GM19397 (cell line): ENCODE data around the gene STK36.

ENCODE experiments used
- ATAC-seq: cut with Tn5 transposase; IDR thresholded peaks from one replicate; pipeline ENCODE4 v1.9.1; 2021; ENCODE audit warnings: mild to moderate bottlenecking, moderate library complexity; ENCODE audit not compliant: unreplicated experiment

STK36 gene, protein sequence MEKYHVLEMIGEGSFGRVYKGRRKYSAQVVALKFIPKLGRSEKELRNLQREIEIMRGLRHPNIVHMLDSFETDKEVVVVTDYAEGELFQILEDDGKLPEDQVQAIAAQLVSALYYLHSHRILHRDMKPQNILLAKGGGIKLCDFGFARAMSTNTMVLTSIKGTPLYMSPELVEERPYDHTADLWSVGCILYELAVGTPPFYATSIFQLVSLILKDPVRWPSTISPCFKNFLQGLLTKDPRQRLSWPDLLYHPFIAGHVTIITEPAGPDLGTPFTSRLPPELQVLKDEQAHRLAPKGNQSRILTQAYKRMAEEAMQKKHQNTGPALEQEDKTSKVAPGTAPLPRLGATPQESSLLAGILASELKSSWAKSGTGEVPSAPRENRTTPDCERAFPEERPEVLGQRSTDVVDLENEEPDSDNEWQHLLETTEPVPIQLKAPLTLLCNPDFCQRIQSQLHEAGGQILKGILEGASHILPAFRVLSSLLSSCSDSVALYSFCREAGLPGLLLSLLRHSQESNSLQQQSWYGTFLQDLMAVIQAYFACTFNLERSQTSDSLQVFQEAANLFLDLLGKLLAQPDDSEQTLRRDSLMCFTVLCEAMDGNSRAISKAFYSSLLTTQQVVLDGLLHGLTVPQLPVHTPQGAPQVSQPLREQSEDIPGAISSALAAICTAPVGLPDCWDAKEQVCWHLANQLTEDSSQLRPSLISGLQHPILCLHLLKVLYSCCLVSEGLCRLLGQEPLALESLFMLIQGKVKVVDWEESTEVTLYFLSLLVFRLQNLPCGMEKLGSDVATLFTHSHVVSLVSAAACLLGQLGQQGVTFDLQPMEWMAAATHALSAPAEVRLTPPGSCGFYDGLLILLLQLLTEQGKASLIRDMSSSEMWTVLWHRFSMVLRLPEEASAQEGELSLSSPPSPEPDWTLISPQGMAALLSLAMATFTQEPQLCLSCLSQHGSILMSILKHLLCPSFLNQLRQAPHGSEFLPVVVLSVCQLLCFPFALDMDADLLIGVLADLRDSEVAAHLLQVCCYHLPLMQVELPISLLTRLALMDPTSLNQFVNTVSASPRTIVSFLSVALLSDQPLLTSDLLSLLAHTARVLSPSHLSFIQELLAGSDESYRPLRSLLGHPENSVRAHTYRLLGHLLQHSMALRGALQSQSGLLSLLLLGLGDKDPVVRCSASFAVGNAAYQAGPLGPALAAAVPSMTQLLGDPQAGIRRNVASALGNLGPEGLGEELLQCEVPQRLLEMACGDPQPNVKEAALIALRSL (N-terminal part only)

DNA sequence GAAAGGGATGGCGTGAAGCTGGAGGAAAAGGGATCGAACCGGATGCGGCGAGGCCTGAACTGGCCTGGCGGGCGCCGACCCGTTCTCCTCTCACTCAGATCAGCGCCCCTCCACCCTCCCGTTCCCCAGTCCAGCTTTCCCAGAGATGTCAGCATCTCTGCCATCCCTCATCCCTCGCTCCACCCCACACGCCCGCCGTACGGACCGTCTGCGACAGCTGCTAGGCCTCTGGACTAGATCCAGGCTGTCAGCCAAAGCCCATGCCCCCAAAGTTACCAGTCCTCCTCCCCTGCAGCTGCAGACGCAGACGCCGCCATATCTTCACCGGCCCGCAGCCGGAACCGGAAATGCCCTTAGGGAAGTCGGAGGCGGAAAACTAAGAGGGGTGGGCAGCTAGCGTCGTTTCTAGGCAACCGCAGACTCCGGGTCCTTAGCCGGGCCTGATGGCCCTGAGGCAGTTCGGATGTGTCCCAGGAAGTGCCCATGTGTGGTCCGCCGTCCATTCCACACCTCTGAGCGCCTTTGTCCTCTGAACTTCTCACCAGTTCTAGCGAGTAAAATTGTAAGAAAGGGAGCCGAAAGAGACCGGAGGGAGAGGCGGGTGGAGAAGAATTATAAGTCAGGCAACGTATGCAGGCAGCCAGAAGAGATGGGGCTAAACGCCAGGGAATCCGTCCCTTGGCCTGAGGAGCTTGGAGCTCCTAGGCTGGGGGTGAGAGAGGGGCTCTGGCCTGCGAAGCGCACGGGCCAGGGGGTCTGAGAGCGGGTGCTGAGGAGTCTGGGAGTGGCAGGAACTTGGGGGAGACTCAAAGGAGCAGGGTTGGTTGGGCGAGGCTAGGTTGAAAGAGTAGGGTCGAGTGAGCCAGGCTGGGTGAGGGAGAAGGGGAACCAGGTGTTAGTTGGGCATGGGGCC, at the start of gene STK36, which contains the start of gene RNF25:
Gene STK36 (plus strand): TSS at position 433 of the 913 bp plus-strand sequence. CDS start 744 bp downstream, outside the sequence.
Gene RNF25 (minus strand): TSS at position 349 of the 913 bp plus-strand sequence. CDS start 32 bp downstream, at position 317.
- peak; percentile 98 for ATAC-seq

DNA sequence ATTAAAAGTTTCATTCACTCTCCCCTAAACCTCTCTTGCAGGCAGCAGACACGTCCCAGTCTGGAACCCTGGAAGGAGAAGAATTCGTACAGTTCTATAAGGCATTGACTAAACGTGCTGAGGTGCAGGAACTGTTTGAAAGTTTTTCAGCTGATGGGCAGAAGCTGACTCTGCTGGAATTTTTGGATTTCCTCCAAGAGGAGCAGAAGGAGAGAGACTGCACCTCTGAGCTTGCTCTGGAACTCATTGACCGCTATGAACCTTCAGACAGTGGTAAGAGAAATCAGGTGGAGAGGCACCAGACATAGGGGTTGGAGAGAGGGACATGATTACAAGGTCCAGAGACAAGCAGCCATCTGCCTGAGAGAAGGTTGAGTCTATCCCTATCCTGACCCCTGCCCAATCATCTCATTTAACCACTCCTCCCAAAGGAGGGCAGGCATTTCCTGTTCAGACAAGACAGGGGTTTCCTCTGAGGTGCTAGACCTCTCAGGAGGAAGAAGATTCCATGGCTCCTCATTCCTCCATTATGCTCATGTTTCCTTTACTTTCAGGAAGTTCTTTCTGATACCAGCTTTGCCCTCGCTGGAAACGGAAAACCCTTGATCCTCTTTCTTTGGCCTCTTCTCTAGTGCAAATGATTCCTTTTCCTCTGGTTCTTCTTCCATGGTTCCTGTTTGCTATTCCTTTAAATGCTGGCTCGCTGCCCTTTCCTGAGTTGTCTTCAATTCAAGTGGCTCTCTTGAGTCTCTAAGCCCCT, 49.1 kb upstream of the STK36 start:
- no peak for ATAC-seq

DNA sequence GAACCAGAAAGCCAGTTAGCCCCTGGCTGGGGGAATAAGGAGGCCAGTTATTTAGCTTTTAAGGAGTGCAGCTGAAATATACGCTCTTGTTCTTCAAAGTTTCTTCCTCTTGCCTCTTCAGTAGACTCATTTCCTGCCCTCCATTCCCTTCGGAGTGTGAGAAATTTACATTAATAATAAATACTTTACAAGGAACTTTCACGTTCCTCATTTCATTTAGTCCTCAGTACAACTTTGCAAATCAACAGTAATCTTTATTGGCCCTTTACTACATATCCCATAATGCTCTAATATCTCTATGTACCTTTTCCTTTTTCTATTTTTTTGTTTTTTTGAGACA, 48.5 kb upstream of the STK36 start:
- no peak for ATAC-seq

DNA sequence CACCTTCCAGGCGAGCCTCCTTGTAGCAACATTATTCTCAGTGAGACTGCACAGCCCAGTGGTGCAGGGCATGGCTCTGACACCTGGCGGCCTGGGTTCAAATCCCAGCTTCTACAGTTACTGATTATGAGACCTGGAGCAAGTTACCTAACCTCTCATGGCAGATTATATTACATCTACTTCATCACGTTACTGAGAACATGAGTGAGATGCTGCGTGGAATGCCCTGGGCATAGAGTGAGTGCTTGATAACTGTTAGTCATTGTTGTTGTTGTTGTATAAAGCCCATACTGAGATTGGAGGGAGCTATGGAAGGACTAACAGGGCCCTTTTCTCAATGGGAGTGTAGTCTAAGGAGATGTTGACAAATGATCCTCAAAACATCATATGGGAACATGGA, 45.5 kb upstream of the STK36 start:
- no peak for ATAC-seq

DNA sequence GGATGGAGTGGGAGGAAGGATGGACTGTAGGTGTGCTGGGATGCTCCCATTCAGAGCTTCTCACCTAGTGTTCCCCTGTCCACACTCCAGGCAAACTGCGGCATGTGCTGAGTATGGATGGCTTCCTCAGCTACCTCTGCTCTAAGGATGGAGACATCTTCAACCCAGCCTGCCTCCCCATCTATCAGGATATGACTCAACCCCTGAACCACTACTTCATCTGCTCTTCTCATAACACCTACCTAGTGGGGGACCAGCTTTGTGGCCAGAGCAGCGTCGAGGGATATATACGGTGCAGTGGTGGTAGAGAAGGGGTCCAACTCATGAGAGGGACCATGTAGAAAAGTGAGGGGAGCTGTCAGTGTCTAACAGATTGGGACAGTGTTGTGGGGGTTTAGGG, 43.9 kb upstream of the STK36 start:
- no peak for ATAC-seq

DNA sequence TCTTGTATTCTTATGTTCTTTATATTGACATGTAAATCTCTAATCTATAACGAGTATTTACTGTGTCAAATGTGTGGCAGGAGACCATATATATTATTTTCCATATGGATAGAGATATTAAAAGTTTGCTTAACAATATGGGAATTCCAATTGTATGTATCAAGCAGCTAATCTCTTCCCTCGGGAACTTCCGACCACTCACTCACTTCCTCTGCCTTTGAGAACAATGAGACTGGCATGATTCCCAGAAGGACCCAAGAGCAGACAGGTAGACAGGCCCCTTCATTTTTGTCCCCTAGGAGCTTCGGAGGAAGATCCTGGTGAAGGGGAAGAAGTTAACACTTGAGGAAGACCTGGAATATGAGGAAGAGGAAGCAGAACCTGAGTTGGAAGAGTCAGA, 40.0 kb upstream of the STK36 start:
- no peak for ATAC-seq

DNA sequence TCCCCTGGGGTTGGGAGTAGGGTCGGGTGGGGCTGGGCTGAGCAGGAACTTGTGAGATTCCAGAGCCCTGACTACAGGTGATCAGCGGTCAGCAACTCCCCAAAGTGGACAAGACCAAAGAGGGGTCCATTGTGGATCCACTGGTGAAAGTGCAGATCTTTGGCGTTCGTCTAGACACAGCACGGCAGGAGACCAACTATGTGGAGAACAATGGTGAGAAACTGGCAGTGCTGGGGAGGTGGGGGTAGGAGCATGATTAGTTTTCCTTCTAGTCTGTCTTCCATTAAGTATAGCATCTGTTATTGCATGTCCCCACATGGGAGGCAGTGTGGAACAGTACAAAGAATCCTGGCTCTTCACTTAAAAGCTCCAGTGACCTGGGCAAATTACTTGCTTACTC, 36.2 kb upstream of the STK36 start:
- ATAC-seq: no peak

DNA sequence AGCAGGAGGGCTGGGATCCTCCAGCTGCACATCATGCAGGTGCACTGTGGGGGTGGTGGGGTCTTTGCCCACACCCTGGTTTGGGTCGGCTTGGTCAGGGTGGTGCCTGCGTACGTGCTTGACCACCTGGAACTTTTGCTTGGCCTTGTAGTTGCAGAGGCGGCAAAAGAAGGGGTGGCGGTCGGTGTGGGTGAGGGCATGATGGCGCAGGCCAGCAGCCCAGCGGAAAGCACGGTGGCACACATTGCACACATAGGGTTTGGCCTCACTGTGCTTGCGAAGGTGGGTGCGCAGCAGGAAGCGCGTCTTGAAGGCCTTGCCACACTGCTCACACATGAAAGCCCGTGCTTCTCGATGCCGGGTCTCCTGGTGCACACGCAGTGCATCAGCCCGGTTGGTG, 33.5 kb upstream of the STK36 start:
- ATAC-seq: no peak

DNA sequence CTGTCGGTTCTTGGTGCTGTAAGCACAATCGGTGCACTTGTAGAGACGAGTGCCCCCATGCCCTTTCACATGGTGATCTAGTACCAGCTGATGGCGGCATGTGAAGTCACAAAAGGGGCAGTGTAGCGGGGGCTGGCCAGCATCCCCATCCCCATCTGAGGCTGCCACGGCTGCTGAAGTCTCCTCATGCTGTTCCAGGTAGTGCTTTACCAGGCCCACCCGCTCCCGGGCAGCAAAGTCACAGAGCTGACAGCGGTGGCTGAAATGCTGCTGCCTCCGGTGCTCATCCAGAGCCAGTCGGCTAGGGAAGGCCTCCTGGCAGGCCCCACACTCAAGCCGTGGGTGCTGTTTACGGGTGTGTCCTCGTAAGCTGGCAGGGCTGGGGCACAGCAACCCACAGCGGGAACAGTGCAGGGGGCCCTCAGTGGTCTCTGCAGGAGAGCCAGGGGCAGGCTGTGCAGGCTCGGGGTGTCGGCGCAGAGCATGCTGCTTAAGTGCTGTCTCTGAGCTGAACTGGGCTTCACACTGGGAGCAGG, 29.7 kb upstream of the STK36 start:
- ATAC-seq: no peak

DNA sequence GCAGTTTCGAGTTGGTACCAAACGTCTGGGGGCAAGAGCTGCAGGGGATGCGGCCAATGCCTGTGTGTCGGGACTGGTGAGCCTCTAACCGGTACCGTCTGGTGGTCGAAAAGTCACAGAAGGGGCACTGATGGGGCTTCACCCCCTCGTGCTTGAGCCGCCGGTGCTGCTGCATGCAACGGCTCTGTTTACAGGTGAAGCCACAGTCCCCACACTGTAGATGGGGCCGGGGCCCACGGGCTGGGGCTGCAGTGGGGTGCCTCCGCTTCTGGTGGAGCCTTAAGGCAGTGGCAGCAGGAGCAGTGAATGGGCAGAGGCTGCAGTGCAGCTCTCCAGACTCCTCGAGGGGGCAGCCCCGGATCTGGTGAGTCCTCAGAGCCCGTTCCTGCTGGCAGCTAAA, 29.1 kb upstream of the STK36 start:
- no peak for ATAC-seq

DNA sequence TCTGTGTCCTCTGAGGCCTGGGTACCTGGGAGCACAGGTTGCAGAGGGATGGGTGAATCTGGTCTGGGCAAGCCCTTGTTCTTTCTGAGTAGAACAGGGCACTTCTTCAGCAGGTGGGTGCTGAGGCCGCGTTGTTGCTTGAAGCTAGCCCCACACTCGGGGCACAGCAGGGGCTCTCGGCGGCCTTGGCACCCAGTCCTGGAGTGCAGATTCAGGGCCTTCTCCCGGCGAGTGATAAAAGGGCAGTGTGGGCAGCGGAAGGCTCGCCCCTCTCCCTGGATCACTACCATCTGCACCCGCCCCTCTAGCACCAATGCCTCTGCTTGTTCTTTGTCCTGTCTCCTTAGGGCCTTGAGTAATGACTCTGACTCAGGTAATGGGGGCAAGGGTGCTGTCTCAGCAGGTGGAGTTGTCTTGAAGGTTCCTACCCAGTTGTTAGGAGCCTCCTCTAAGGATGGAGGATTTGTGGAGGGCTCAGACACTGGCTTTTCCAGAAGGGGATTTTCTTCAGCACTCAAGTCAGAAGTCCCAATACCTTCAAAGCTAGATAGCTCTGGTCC, 28.1 kb upstream of the STK36 start:
- ATAC-seq: no peak

DNA sequence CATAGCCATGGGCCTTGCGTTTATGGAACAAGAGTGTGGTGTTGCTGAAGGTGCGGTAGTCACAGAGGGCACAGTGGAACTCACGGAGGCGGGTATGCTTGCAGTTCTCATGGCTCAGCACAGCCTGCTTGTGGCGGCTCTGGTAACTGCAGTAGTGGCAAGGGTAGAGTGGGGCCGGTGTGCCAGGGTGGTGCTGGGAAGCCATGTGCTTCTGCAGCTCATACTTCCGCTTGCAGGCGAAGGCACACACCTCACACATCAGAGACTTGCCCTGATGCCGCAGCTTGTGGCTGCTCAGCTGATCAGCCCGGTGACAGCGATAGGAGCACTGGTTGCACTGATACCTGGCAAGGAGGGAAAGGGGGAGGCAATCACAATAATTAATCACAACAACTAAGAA, 27.2 kb upstream of the STK36 start:
- no peak for ATAC-seq

DNA sequence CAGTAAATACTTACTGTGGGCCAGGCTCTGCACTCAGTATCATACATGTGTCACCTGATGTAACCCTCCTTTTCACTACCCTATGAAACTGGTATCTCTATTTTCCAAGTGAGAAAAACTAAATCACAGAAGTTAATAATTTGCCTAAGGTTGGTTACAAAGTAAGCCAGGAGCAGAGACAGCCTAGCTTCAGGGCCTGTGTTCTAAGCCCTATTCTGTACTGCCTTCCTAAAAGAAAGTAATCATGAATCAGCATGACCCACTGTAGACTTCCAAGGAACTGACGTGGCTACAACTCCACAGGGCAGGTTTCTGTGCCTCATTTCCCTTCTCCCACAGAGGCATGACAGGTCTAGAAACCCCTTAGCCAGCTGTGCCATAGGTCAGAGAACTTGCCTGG, 26.8 kb upstream of the STK36 start:
- ATAC-seq: peak; percentile 45

DNA sequence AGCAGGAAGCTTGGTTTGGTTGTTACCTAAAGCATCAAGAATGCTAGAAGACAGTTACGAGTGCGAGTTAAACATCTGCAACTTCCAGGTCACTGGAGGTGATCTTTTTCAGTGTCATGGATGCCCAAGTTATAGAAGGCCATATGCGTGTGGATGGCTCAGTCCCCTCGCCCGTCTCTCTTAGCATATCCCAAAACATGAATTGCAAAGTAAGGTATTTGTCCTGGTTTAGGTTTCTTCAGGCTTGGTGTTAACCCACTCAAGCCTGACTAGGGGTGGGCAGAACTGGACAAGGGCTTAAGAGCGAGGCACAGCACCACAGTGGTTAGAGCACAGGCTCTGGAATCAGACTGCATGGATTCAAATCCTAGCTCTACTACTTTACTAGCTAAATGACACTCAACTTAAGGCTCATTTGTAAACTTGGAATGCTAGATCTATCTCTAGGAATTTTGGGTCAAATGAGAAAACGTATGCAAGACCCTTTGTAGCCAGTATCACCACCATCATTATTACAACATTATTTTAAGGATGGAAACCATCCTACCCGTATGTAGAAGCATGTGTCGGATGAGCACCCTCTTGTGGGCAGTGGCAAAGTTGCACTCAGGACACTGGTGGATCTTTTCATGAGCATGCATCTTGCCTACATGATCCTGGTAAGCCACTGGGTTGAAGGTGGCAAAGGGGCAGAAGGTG, 23.6 kb upstream of the STK36 start:
- ATAC-seq: no peak

DNA sequence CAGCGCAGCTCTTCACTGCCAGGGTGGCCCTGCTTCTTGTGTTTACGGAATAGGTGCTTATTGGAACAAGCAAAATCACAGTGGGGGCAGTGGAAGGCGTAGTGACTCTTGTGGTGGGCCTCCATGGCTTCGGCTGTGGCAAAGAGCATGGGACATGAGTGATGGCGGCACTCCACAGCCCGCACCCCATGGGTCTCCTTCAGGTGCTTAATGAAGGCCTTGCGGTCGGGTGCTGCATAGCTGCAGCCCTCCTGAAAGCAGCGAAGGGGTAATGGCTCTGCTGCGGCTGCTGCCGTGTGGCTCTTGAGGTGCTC, 23.1 kb upstream of the STK36 start:
- no peak for ATAC-seq

DNA sequence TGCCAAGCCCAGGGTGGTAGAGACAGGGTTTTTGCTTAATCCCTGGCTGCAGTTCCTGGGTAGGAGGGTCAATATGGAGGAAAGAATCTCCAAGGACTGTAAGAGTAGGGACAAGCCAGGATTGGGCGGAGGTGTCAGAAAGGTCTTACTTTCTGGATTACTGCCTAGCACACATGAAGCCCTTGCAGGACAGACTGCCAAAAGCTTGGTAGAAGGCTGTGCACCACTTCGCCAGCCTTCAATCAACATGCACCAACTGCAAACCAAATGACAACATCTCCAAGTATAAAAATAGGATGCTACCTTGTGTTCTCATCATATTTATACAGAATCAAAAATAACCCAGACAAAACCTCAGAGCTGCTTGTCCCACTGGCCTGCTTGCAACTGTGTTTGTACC, 16.1 kb upstream of the STK36 start:
- ATAC-seq: no peak

DNA sequence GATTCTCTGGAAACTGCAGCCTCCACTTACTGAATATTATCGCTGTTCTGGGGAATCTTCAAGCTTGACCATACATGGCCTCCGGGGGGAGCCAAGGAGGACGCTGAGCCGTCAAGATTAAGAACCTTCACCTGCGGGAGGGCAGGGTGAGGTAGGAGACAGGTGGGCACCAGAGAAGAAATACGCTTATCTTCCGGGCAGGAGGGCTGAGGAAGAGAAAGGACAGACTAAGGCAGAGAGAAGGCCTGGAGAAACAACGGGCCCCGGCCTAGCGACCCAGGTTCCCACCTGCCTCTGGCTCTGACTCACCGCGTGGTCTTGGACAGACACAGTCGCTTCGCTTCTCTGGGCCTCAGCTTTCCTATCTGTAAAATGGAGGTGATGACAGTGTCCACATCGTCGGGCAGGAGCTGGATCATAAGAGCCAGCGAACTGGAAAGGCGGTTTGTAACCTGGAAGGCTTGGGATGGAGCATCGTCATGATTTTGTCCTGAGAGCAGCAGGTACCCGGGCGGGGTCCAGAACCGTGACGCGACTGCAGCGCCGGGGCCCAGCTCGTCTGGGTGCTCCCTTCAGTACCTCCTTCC, 13.1 kb upstream of the STK36 start:
- ATAC-seq: peak; percentile 30
